ENCODE data around the gene PAFAH1B1.

The PAFAH1B1 gene

GRCh38 chr17:2704031-2704889, 110.8 kb downstream of the PAFAH1B1 start:
- ATAC-seq: no peak

- ATAC-seq: no peak
Observed at GRCh38 chr17:2704890-2705248, 111.4 kb downstream of the PAFAH1B1 start.

- no peak for ATAC-seq
Observed at GRCh38 chr17:2705263-2705662, 111.8 kb downstream of the PAFAH1B1 start.

- no peak for ATAC-seq
Observed at GRCh38 chr17:2705888-2706795, 112.7 kb downstream of the PAFAH1B1 start.

- no peak for ATAC-seq
Observed at GRCh38 chr17:2706911-2707510, 113.6 kb downstream of the PAFAH1B1 start.

- ATAC-seq: no peak
Observed at GRCh38 chr17:2707721-2708584, 114.5 kb downstream of the PAFAH1B1 start.

GRCh38 chr17:2708585-2709182, 115.2 kb downstream of the PAFAH1B1 start:
- no peak for ATAC-seq

- ATAC-seq: no peak
Observed at GRCh38 chr17:2709183-2709661, 115.8 kb downstream of the PAFAH1B1 start.

GRCh38 chr17:2710071-2710802, 116.8 kb downstream of the PAFAH1B1 start:
- no peak for ATAC-seq

GRCh38 chr17:2710803-2711607, 117.6 kb downstream of the PAFAH1B1 start:
- peak; percentile 11 to 18 for ATAC-seq

- peak; percentile 89 to 92 for ATAC-seq
Observed at GRCh38 chr17:2711608-2712299, 118.3 kb downstream of the PAFAH1B1 start, which contains the start of gene CLUH. CLUH (minus strand) TSS chr17:2711764; CDS start chr17:2711661, 103 bp downstream.

- no peak for ATAC-seq
Observed at GRCh38 chr17:2712300-2713043, 119.0 kb downstream of the PAFAH1B1 start.

- ATAC-seq: no peak
Observed at GRCh38 chr17:2713881-2714280, 120.4 kb downstream of the PAFAH1B1 start.

- ATAC-seq: no peak
Observed at GRCh38 chr17:2716649-2717048, 123.2 kb downstream of the PAFAH1B1 start.

- no peak for ATAC-seq
Observed at GRCh38 chr17:2718150-2718938, 124.9 kb downstream of the PAFAH1B1 start.

GRCh38 chr17:2719861-2720260, 126.4 kb downstream of the PAFAH1B1 start:
- no peak for ATAC-seq

GRCh38 chr17:2721603-2722002, 128.1 kb downstream of the PAFAH1B1 start:
- ATAC-seq: no peak

- no peak for ATAC-seq
Observed at GRCh38 chr17:2722611-2723010, 129.2 kb downstream of the PAFAH1B1 start.
